ENCODE measurements around the gene ACBD6.

The ACBD6 gene

DNA sequence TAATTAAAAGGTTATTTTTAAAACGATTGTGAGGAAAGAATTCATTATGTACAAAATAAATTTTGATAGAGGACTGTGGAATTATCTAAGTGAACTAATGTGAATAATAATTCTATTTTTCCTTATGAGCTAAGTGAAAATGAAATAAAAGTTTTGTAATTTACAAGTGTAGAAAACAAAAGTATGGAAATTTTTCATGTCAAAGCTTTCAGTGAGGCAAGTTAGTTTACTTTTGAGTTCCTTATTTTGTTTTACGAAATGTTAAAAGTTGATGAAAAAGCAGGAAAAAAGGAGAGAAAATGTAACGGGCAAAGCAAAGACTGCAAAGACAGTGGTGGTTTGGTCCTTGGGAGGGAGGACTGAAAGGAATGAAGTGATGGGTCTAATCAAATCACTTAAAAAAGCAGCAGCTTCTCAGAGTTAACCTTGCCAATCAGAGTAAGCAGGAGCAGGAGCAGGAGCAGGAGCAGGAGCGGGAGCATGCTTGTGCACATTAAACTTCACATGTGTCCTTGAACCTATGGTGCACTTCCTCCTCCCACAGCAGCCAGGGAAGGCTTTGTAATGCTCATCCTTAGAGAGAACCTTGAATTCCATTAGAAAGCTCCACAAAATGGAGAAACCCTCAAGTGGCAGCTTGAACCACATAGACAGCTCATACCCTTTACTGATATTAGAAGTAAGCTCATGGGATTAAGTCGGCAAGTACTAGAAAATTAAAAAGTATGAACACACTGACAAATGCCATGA lies 139.0 kb downstream of the ACBD6 start:
- DNase-seq: no peak

DNA sequence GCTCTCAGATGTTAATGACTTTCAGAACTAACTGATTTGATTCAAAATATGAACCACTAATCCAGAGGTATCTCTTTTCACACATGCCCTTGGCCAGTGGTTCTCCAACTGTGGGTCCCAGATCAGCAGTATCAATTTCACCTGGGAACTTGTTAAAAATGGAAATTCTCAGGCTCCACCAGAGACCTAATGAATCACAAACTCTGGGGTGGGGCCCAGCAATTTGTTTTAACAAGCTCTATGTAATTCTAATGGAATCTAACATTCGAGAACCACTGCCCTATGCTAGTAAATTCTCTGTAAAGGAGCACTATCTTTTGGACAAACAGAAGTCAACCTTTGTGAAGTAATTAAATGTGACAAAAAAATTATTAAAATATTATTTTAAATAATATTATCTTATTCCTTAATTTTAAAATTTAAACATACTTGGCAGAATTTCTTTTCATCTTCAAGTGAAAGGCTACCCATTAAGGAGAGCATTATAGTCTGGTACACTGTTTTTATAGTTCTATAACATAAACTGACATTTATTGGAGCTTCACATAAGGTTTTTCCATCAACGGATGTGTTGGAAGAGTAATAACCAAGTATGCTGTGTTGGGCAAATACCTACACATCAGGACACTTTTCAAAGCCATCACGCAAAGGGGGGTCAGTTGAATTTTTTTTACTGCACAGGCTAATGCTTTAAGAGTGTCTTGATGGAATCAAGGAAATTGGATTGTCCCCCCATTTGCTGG lies 141.9 kb downstream of the ACBD6 start:
- no peak for DNase-seq

GRCh38 chr1:180358649-180359048 lies 143.7 kb downstream of the ACBD6 start:
- DNase-seq: no peak

DNA sequence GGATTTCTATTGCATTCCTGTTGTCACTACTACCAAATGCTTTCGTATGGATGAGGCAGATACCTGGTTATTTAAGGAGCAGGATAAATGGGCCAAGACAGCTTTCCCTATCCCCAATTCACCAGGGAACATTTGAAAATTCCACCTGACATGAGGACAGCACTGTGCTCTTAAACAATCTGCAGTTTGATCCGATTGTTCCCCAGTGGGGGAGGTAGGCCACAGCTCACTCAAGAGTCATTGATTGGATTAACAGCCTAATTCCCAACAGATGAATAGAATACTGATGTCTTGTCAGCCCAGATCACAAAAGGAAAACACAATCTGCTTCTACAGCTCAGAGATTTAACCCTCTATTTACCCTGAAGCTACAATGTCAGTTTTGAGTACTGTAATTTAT lies 148.4 kb downstream of the ACBD6 start:
- DNase-seq: no peak

GRCh38 chr1:180352588-180352987 lies 149.8 kb downstream of the ACBD6 start:
- DNase-seq: no peak

DNA sequence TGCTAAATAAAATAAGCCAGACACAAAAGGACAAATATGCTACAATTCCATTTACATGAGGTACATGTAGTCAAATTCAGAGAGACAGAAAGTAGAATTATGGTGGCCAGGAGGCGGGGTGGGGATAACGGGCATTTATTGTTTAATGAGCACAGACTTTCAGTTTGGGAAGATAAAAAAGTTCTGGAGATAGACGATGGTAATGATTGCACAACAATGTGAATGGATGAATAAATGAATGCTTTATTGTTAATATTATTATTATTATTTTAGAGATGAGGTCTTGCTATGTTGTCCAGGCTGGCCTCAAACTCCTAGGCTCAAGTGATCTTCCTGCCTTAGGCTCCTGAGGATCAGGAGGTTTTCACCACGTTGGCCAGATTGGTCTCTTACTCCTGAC lies 150.4 kb downstream of the ACBD6 start:
- no peak for DNase-seq

DNA sequence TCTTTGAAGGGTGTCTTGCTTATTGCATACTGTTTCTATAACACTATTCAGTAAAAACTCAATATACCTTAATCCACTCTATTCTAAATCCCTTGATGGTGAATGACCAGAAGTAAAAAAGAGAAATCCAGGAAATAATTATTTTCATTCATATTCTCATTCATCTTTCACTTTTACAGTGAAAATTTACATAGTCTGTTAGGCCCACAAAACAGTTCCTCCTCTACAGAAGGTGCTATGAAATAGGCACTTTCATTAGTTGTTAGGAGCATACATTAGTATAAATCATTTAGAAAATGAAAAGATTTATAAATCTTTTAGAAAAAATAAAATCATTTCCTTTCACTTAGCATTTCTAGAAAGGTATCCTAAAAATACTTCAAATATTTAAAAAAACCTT lies 157.2 kb downstream of the ACBD6 start:
- no peak for DNase-seq

GRCh38 chr1:180343921-180344769 lies 158.2 kb downstream of the ACBD6 start:
- no peak for DNase-seq

- DNase-seq: no peak
Observed at GRCh38 chr1:180327089-180327488, 175.3 kb downstream of the ACBD6 start.

DNA sequence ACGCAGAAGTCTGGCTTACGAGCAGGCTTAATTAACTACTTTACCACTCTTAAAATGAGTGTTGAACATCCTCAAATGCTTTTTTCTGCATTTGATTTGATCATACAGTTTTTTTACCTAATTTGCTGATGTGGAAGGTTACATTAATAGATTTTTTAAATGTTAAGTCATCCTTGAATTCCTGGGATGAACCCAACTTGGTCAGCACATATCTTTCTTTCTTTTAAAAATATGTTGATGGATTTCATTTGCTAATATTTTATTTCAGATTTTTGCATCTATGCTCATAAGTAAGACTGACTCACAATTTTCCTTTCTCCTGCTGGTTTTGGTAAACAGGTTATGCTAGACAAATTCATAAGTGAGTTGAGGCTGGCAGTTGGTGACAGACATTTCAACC lies 189.5 kb downstream of the ACBD6 start:
- no peak for DNase-seq

- DNase-seq: no peak
Observed at GRCh38 chr1:180311011-180311730, 191.2 kb downstream of the ACBD6 start.

DNA sequence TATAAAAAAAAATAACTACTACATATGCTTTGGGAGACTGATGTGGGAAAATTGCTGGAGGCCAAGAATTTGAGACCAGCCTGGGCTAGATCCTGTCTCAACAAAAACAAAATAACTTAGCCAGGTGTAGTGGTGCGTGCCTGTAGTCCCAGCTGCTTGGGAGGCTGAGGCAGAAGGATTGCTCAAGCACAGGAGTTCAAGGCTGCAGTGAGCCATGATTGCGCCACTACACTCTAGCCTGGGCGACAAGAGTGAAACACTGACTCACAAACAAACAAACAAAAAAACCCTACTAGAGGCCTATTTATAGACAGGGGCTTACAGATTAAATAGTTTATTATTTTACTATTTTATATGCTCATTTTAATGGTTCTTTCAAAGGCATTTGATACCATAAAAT lies 192.3 kb downstream of the ACBD6 start:
- no peak for DNase-seq

- DNase-seq: no peak
Observed at GRCh38 chr1:180309338-180309737, 193.0 kb downstream of the ACBD6 start.

GRCh38 chr1:180301135-180301742 lies 201.1 kb downstream of the ACBD6 start:
- DNase-seq: no peak

DNA sequence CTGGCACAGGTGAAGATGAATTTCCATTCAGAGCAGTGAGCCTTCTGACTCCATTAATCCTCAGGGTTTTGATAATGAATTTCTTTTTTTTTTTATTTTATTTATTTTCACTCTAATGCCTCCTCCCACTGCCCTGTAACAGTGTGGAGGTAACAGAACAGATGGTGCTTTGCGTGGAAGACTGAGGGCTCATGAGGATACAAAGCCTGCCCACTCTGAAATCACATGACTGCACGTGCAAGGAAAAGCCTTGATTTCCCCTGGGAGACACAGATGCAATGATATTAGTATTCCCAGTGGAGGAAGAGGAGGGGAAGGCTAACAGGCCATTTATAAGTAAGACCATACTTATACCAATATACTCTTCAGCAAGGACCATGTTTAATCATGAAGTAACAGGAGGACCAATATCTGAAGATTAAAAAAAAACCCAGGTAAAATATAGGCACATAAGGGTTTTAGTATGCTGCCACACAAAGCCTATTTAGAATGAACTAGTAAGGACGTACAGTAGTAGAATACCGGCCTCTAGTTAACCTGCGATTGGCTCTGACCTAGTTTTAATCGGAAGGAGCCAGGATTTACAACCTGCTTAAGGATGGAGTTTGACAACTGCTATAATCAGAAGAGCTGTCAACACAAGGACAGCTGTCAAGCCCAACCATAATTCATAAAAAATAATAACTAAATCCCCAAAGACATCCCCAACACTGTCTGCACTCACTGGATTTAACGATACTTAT lies 202.7 kb downstream of the ACBD6 start:
- no peak for DNase-seq

- DNase-seq: no peak
Observed at GRCh38 chr1:180295999-180296398, 206.4 kb downstream of the ACBD6 start.

DNA sequence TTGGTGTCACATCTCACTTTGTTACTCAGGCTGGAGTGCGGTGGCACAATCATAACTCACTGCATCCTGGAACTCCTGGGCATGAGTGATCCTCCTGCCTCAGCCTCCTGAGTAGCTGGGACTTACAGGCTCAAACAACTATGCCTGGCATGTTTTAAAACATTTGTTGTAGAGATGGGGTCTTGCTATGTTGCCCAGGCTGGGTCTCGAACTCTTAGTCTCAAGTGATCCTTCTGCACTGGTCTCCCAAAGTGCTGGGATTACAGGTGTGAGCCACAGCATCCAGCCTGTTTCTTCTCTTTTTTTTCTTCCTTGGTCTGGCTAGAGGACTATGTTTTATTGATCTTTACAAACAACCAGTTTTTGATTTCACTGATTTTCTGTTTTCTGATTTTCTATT lies 207.7 kb downstream of the ACBD6 start:
- DNase-seq: no peak

DNA sequence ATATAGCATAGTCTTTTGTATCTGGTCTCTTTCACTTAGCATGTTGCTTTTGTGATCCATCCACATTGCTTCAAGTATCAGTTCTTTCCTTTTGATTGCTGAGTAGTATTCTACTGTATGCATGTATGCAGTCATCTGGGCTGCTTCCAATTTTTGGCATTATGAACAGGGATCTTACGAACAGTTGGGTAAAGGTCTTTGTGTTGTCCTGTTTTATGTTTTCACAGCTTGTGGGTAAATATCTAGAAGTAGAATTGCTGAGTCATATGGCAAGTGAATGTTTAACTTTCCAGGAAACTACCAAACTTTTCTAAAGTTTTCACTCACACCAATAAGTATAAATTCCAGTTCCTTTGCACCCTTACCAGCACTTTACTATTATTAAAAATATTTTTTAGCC lies 211.4 kb downstream of the ACBD6 start:
- no peak for DNase-seq

DNA sequence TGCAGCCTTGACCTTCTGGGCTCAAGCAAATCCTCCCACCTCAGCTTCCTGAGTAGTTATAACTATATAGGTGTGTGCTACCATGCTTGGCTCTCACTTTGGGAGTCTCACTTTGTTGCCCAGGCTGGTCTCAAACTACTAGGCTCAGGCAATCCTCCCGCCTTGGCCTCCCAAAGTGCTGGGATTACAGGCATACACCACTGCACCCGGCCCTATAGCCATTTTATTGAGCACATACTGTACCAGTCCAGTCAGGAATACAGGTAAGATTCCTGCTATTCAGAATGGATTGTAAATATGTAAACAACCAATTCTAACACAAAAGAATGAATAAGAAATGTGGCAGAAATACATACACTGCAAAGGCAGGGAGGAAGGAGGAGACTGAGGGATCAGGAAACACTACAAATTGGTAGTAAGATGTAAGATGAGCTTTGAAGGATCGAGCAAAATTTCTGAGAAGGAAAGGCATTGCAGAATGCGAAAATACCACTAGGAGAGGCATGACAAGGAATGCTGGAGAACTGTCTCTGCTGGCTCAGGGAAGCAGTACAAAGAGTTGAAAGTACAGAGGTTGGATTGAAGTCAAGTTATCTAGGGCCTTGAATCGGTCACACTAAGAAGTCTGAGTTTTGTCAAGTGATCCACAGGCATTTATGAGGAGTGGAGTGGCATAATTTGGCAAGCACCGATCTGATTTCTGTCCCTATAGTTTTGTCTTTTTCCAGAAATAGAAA lies 211.9 kb downstream of the ACBD6 start:
- no peak for DNase-seq

GRCh38 chr1:180288940-180289339 lies 213.4 kb downstream of the ACBD6 start:
- no peak for DNase-seq

Measured in activated effector memory CD4-positive, alpha-beta T cell treated with anti-CD3 and anti-CD28 coated beads, Interleukin-2, amount 50 U/mL, for 16 hours (primary cell).